HG03159 (cell line): ENCODE measurements around the gene IFI35.
A peak's percentile ranks its signal among the peaks of the same experiment; 100 is the strongest.
"Not testable (repeated sequence)": the region's sequence is repeated elsewhere in the genome, so short reads cannot be mapped to it uniquely, and the experiment has no call there.

Experiments used
- ATAC-seq: cut with Tn5 transposase; IDR thresholded peaks from one replicate; pipeline ENCODE4 v1.9.1; 2021; ENCODE audit warnings: mild to moderate bottlenecking, moderate library complexity; ENCODE audit not compliant: unreplicated experiment

The IFI35 gene

GRCh38 chr17:43006639-43007551 lies at the start of gene IFI35:
IFI35 (plus strand) TSS chr17:43006784; CDS start chr17:43006948, 164 bp downstream.
- ATAC-seq: peak; percentile 82

DNA sequence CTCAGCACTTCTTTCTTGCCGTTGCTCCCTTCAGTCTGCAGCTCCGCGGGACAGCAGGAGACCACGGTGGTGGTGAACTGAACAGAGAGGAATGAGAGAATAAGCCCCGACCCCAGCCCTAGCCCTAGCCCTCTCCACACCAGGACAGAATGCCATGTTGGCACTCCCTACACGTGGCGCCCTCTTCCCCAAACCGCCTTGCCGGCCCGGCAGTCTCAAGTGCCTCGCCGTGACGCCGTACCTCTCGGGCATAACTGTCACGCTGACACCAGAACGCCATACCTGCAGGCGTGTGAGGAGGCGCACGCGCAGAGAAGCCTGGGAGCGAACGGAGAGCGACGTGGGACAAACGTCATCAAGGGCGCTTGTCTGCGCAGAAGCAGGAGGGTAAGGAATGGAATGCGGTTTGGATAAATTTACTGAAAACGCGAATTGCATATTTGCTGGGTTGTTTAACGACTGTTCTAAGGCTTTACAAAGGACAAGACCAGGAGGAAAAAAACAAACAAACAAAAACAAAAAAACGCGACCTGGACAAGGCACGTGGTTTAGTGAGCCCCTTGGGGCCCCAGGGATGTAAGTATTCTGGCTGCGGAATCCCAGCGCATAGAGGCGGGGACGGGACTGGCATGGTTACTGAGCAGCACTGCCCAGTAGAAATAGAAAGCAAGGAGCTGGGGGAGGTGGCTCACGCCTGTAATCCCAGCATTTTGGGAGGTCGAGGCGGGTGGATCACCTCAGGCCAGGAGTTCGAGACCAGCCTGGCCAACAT lies 42.2 kb upstream of the IFI35 start, which contains the start of gene AARSD1:
AARSD1 (minus strand) TSS at position 294 of the 772 bp plus-strand sequence; CDS start at position 280, 14 bp downstream.
- peak; percentile 78 for ATAC-seq

DNA sequence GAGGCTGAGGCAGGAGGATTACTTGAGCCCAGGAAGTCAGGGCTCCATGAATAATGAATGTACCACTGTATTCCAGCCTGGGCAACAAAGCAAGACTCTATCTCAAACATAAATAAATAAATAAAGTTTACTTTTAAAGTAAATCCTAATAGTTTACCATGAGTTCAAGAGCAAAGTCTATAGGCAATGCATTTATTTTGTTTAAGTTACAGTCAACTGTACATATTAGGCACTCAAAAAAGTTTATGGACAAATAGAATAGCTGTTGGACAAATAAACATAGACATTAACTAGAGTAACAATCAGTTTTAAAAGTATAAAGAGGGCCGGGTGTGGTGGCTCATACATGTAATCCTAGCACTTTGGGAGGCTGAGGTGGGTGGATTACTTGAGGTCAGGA lies 38.7 kb upstream of the IFI35 start:
- ATAC-seq: no peak

DNA sequence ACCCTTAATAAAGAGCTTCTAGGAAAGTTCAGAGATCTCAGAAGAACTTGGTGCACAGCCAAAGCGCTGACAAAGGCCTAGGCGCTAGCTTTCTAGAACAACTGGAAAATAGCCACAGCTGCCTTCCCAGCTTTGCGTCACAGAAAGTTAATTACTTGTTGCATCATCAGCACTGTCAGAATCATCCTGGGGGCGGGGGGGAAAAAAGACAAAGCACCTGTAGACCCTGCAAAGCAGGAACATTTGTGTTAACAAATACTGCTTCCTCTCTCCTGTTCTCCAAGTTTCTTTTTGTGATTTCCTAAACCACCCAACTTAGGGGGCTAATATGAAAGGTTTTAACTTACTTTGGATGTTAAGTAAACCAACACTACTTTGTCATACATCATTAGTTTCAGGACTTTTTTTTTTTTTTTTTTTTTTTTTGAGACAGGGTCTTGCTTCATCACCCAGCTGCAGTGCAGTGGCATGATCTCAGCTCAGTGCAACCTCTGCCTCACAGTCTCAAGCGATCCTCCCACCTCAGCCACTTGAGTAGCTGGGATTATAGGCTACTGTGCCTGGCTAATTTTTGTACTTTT lies 37.5 kb upstream of the IFI35 start:
- ATAC-seq: no peak

- ATAC-seq: no peak
These were observed 35.0 kb upstream of the IFI35 start for GRCh38 chr17:42971589-42971988.

DNA sequence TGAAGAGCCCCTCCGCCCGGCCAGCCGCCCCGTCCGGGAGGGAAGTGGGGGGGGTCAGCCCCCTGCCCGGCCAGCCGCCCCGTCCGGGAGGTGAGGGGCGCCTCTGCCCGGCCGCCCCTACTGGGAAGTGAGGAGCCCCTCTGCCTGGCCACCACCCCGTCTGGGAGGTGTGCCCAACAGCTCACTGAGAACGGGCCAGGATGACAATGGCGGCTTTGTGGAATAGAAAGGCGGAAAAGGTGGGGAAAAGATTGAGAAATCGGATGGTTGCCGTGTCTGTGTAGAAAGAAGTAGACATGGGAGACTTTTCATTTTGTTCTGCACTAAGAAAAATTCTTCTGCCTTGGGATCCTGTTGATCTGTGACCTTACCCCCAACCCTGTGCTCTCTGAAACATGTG lies 33.3 kb upstream of the IFI35 start:
- ATAC-seq: not testable (repeated sequence)

DNA sequence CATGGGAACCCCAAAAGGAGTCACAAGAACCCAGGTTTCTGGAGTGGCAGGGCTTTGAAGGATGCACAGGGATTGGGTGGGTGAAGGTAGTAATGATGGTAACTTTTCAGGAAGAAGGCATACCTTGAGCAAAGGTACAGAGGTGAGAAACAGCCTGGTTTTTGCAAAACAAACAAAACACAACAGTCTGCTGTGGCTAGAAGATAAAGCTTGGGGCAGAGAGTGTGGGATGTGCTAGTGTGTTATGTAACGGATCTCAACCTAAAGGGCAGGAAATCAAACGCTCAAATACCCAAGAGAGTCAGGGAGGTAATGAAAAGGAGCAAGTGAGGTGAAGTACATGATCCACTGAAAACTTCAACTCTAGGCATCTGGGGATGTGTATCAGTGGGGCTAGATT lies 31.3 kb upstream of the IFI35 start:
- ATAC-seq: no peak

DNA sequence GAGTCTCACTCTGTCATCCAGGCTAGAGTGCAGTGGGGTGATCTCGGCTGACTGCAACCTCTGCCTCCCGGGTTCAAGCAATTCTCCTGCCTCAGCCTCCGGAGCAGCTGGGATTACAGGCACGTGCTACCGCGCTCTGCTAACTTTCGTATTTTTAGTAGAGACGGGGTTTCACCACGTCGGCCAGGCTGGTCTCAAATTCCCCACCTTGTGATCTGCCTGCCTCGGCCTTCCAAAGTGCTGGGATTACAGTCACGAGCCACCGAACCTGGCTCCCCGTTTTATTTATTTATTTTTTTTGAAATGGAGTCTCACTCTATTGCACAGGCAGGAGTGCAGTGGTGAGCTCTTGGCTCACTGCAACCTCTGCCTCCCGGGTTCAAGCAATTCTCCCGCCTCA lies 30.9 kb upstream of the IFI35 start:
- ATAC-seq: not testable (repeated sequence)

DNA sequence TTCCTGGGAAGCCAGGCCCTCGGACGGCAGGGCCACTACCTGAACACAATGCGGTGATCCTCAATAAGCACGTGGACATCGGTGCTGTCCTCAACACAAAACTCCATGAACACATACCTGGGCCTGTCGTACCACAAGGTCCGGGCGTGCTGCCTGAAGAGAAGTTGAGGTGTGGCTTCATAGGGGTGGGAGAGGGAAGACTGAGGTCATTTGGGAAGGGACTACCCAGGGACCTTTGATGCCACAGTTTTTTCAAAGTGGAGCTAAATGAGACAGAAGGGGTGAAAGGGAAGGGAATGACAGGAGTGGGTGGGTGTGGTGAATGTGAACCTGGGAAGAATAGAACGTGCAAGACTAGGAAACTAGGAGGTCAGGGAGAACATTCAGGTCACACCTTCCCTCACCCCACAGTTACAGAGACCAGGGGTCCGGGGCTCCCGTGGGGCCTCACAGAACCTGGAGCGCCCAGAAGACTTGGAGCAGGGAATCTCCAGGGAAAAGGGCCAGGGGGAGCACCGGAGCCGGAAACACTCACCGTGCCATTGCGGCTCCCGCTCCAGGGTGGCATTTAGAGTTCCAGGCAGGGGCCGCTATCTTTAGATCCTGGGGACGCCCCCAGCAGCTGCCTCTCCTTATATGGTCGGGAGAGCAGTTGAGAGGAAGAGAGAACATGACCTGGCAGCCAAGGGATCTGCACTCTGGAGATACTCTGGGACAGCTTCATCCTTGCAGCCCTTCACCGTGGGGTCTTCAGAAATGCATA lies 26.9 kb upstream of the IFI35 start, which contains the start of gene PTGES3L:
PTGES3L (minus strand) TSS at position 570 of the 763 bp plus-strand sequence; CDS start at position 543, 27 bp downstream.
- peak; percentile 31 for ATAC-seq

GRCh38 chr17:42980274-42980765 lies 26.3 kb upstream of the IFI35 start, which contains the start of gene RUNDC1:
RUNDC1 (plus strand) TSS chr17:42980565; CDS start chr17:42980577, 12 bp downstream.
- ATAC-seq: peak; percentile 65

GRCh38 chr17:42980766-42981397 lies 25.7 kb upstream of the IFI35 start:
- ATAC-seq: peak; percentile 40

DNA sequence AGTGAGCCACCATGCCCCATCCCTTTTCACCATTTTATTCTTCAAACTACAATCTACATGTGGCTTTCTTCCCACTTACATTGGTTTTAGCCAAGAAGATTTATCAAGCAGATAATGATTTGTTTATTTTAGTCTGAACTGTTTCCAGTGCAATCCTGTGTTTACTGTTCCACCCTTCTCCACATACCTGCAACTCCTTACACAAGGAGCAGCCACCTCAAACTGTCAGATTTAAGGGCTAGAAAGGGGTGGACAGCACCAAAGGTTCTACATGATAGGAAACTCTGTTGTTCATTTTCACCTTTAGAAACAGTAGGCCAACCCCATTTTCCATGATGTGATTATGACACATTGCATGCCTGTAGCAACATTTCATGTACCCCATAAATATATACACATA lies 24.3 kb upstream of the IFI35 start:
- ATAC-seq: no peak

GRCh38 chr17:42985225-42985624 lies 21.4 kb upstream of the IFI35 start:
- no peak for ATAC-seq

GRCh38 chr17:42989141-42989540 lies 17.4 kb upstream of the IFI35 start:
- no peak for ATAC-seq

- ATAC-seq: no peak
These were observed 16.6 kb upstream of the IFI35 start for GRCh38 chr17:42989726-42990652.

- no peak for ATAC-seq
These were observed 15.1 kb upstream of the IFI35 start for GRCh38 chr17:42991471-42991870.

- ATAC-seq: no peak
These were observed 13.7 kb upstream of the IFI35 start for GRCh38 chr17:42992872-42993271.

- ATAC-seq: not testable (repeated sequence)
These were observed 12.7 kb upstream of the IFI35 start for GRCh38 chr17:42993913-42994312.
